Measurements from ENCODE around the gene RIT2.

DNA sequence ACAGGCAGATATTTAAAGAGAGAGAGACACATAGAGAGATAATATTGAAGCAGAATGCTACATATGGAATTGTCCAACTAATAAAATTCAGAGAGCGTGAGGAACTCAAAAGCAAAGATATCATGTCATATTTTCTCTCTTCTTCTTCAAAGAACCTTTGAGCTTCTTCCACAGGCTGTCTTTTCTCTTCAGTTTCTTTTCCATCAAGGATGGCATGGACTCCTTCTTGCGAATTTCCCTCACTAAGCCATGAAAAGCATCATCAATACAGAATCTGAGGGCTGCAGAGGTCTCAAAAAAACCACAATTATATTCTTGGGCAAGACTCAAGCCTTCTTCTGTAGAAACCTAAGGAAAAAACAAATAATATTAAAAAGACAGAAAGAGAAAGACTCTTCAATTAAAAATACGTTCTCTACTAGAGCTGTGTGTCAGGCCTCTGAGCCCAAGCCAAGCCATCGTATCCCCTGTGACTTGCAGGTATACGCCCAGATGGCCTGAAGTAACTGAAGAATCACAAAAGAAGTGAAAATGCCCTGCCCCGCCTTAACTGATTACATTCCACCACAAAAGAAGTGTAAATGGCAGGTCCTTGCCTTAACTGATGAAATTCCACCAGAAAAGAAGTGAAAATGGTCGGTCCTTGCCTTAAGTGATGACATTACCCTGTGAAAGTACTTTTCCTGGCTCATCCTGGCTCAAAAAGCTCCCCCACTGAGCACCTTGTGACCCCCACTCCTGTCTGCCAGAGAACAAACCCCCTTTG is 371.9 kb downstream of the RIT2 start:
- TF ChIP-seq POLR2AphosphoS5 (IDR thresholded peaks at IDR 0.05; ENCODE audit: low read depth, low read length) (no peak), POLR2A (IDR thresholded peaks at IDR 0.05; ENCODE audit: low read depth, low read length) (no peak), SPI1 (IDR thresholded peaks at IDR 0.05; ENCODE audit: low read depth, low read length) (no peak), TAF1 (IDR thresholded peaks at IDR 0.05; ENCODE audit: low read depth, low read length) (no peak)

All from GM12891 (cell line).